HepG2 (cell line): ENCODE data around the gene KCTD5. TPM values are rescaled to one million over a fixed set of nuclear protein-coding genes. Genes with fewer than 3 reads are reported as not detected.
"Not testable (repeated sequence)": the region's sequence is repeated elsewhere in the genome, so short reads cannot be mapped to it uniquely, and the experiment has no call there.

Experiments used
- ARID5B ChIP-seq: IDR thresholded peaks from 2 replicates; pipeline ENCODE4 v1.4.0; 2020; ENCODE audit warnings: mild to moderate bottlenecking, missing genetic modification reagents
- DPF2 ChIP-seq: sonication (generic); formaldehyde crosslinking; IDR thresholded peaks from 2 replicates; pipeline ENCODE4 v1.4.0; 2020; ENCODE audit warnings: mild to moderate bottlenecking, low read depth, missing genetic modification reagents, borderline replicate concordance
- FOSL2 ChIP-seq: sonication (generic); formaldehyde crosslinking; IDR thresholded peaks from 2 replicates; pipeline ENCODE4 v1.4.0; 2020; ENCODE audit warnings: missing genetic modification reagents
- FOXA1 ChIP-seq, 2 experiments: fragments of 450-650 bp in 1 of 2; sonication (generic) in 1 of 2; formaldehyde crosslinking in 1 of 2; IDR thresholded peaks; 2 replicates each; pipeline versions ENCODE4 v1.4.0 to v1.6.1; 2016 to 2020; ENCODE audit warnings: missing genetic modification reagents in 1 of 2
- HNF4A ChIP-seq: sonication (generic); formaldehyde crosslinking; IDR thresholded peaks from 2 replicates; pipeline ENCODE4 v1.4.0; 2020; ENCODE audit warnings: missing genetic modification reagents
- MED1 ChIP-seq: sonication (generic); formaldehyde crosslinking; IDR thresholded peaks from 2 replicates; pipeline ENCODE4 v1.4.0; 2020; ENCODE audit warnings: missing genetic modification reagents
- PATZ1 ChIP-seq: sonication (generic); formaldehyde crosslinking; IDR thresholded peaks from 2 replicates; pipeline ENCODE4 v1.4.0; 2020; ENCODE audit warnings: missing genetic modification reagents
- POLR2A ChIP-seq, 2 experiments: IDR thresholded peaks; 2 replicates each; pipeline ENCODE4 v1.6.1; 2011; ENCODE audit warnings: low read depth in 2 of 2, low read length in 2 of 2, mild to moderate bottlenecking in 1 of 2, moderate library complexity in 1 of 2; ENCODE audit not compliant: insufficient read depth in 1 of 2
- TBX2 ChIP-seq: sonication (generic); formaldehyde crosslinking; IDR thresholded peaks from 2 replicates; pipeline ENCODE4 v1.5.0; 2020; ENCODE audit warnings: missing genetic modification reagents, mild to moderate bottlenecking, borderline replicate concordance
- ZMYM4 ChIP-seq: sonication (generic); formaldehyde crosslinking; IDR thresholded peaks from 2 replicates; pipeline ENCODE4 v1.8.1; 2023; ENCODE audit warnings: mild to moderate bottlenecking, missing genetic modification reagents
- ZNF788 ChIP-seq: sonication (generic); formaldehyde crosslinking; IDR thresholded peaks from 2 replicates; pipeline ENCODE4 v1.5.0; 2020; ENCODE audit warnings: mild to moderate bottlenecking, missing genetic modification reagents, borderline replicate concordance
- polyA plus RNA-seq, 8 experiments: library from polyadenylated mRNA; depleted of rRNA in 3 of 8; stranded (reverse) in 7 of 8; unstranded in 1 of 8; fragments of >200 nt; fragmentation: Illumina TruSeq in 4 of 8; extraction: Trizol in 4 of 8; gene quantifications; 2 replicates each; pipeline versions ENCODE4 v1.2.1 to v1.2.3, GENCODE V29; 2011 to 2016; ENCODE audit warnings: low read depth in 4 of 8, missing spikeins in 1 of 8, mixed read lengths in 1 of 8; ENCODE audit not compliant: insufficient read depth in 1 of 8
- total RNA-seq, 5 experiments: library from RNA; depleted of rRNA; stranded (reverse); fragments of >200 nt; fragmentation: Illumina TruSeq; extraction: Trizol; gene quantifications; 2 replicates each; pipeline ENCODE4 v1.2.3, GENCODE V29; 2016; ENCODE audit warnings: low read depth in 1 of 5
- TF ChIP-seq, protein P1 (sequence below): sonication (generic); formaldehyde crosslinking; IDR thresholded peaks from 2 replicates; pipeline ENCODE4 v1.4.0; 2020; ENCODE audit warnings: missing genetic modification reagents
- TF ChIP-seq, protein P2 (sequence below), 2 experiments: sonication (generic) in 1 of 2; formaldehyde crosslinking in 1 of 2; IDR thresholded peaks; 2 replicates each; pipeline versions ENCODE4 v1.4.0 to v1.6.1; 2018 to 2020; ENCODE audit warnings: missing genetic modification reagents in 2 of 2, borderline replicate concordance in 1 of 2, low read depth in 1 of 2, mild to moderate bottlenecking in 1 of 2, missing biosample characterization in 1 of 2
- TF ChIP-seq, protein P3 (sequence below): sonication (generic); formaldehyde crosslinking; IDR thresholded peaks from 2 replicates; pipeline ENCODE4 v1.4.0; 2020; ENCODE audit warnings: missing genetic modification reagents

The KCTD5 gene
- total and polyA plus RNA-seq, 2 of the 13 experiments (the other 11 are each of a cell fraction or from before 2014, with no cell fraction given): 25.4 to 29.8 TPM

GRCh38 chr16:2659560-2659959 lies 22.8 kb upstream of the KCTD5 start (continued):
- TF ChIP-seq PATZ1 (CRISPR knock-in tag) (peak; percentile 17; the same call in 1 of the 2 replicates), DPF2 (peak; percentile 27; the same call in 1 of the 2 replicates), MED1 (CRISPR knock-in tag) (peak; percentile 65; the same call in 1 of the 2 replicates), ZNF788 (CRISPR knock-in tag) (peak; percentile 55; the same call in 1 of the 2 replicates), FOXA1 (CRISPR knock-in tag; IDR thresholded peaks at IDR 0.05) (0 out of 2 replicates have a peak, but pooled peaks have one; percentile 27), POLR2A (IDR thresholded peaks at IDR 0.05; ENCODE audit: insufficient read depth in 1 of 2, low read depth in 2 of 2, low read length in 2 of 2) (peak in 1 of 2 experiments; percentile 31; a peak in 1 of 4 replicates), TBX2 (CRISPR knock-in tag) (peak; percentile 83; the same call in 1 of the 2 replicates), FOSL2 (CRISPR knock-in tag) (peak; percentile 73), ARID5B (CRISPR knock-in tag) (peak; percentile 61), ZMYM4 (CRISPR knock-in tag) (0 out of 2 replicates have a peak, but pooled peaks have one; percentile 24), HNF4A (CRISPR knock-in tag) (peak; percentile 86)
- TF ChIP-seq, protein P1, sequence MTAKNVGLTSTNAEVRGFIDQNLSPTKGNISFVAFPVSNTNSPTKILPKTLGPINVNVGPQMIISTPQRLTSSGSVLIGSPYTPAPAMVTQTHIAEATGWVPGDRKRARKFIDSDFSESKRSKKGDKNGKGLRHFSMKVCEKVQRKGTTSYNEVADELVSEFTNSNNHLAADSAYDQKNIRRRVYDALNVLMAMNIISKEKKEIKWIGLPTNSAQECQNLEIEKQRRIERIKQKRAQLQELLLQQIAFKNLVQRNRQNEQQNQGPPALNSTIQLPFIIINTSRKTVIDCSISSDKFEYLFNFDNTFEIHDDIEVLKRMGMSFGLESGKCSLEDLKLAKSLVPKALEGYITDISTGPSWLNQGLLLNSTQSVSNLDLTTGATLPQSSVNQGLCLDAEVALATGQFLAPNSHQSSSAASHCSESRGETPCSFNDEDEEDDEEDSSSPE (CRISPR knock-in tag): 0 out of 2 replicates have a peak, but pooled peaks have one; percentile 34
- TF ChIP-seq, protein P2, sequence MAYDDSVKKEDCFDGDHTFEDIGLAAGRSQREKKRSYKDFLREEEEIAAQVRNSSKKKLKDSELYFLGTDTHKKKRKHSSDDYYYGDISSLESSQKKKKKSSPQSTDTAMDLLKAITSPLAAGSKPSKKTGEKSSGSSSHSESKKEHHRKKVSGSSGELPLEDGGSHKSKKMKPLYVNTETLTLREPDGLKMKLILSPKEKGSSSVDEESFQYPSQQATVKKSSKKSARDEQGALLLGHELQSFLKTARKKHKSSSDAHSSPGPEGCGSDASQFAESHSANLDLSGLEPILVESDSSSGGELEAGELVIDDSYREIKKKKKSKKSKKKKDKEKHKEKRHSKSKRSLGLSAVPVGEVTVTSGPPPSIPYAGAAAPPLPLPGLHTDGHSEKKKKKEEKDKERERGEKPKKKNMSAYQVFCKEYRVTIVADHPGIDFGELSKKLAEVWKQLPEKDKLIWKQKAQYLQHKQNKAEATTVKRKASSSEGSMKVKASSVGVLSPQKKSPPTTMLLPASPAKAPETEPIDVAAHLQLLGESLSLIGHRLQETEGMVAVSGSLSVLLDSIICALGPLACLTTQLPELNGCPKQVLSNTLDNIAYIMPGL (CRISPR knock-in tag; IDR thresholded peaks at IDR 0.05; ENCODE audit: borderline replicate concordance in 1 of 2, low read depth in 1 of 2): 0 out of 4 replicates have a peak, but pooled peaks of 1 of the 2 experiments have one; percentile 20
- TF ChIP-seq FOXA1 (IDR thresholded peaks at IDR 0.05): not testable (repeated sequence)
- TF ChIP-seq, protein P3, sequence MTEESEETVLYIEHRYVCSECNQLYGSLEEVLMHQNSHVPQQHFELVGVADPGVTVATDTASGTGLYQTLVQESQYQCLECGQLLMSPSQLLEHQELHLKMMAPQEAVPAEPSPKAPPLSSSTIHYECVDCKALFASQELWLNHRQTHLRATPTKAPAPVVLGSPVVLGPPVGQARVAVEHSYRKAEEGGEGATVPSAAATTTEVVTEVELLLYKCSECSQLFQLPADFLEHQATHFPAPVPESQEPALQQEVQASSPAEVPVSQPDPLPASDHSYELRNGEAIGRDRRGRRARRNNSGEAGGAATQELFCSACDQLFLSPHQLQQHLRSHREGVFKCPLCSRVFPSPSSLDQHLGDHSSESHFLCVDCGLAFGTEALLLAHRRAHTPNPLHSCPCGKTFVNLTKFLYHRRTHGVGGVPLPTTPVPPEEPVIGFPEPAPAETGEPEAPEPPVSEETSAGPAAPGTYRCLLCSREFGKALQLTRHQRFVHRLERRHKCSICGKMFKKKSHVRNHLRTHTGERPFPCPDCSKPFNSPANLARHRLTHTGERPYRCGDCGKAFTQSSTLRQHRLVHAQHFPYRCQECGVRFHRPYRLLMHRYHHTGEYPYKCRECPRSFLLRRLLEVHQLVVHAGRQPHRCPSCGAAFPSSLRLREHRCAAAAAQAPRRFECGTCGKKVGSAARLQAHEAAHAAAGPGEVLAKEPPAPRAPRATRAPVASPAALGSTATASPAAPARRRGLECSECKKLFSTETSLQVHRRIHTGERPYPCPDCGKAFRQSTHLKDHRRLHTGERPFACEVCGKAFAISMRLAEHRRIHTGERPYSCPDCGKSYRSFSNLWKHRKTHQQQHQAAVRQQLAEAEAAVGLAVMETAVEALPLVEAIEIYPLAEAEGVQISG (CRISPR knock-in tag): peak; percentile 54; the same call in 1 of the 2 replicates
